D721Med (cell line): ENCODE measurements around the gene FOSL1.

Source experiments
- DNase-seq: peaks from one replicate; pipeline ENCODE4 v3.0.0; 2011; ENCODE audit warnings: low spot score; ENCODE audit not compliant: insufficient read length
- FAIRE-seq: peaks from 2 replicates; lab custom pipeline; 2011; peaks lifted over from hg19 to GRCh38; lab: Jason Lieb, UNC
- CTCF ChIP-seq: IDR thresholded peaks from 2 replicates; pipeline ENCODE4 v1.5.1; 2012; ENCODE audit warnings: mild to moderate bottlenecking, control low read depth; ENCODE audit not compliant: insufficient read depth; ENCODE audit errors: missing control alignments

Gene FOSL1

GRCh38 chr11:65860278-65861164, 39.7 kb downstream of the FOSL1 start, which contains the start of gene MUS81:
MUS81 (plus strand) TSS chr11:65860433; CDS start chr11:65860754, 321 bp downstream.
- TF ChIP-seq CTCF = peak; percentile 80
- FAIRE-seq (no peak), DNase-seq (peak; percentile 95)

GRCh38 chr11:65859812-65860277, 40.3 kb downstream of the FOSL1 start:
- no peak for DNase-seq
- TF ChIP-seq CTCF = no peak
- no peak for FAIRE-seq

- DNase-seq (peak; percentile 86), FAIRE-seq (no peak)
- TF ChIP-seq CTCF = no peak
These were observed 40.9 kb downstream of the FOSL1 start for GRCh38 chr11:65859095-65859811.

DNA sequence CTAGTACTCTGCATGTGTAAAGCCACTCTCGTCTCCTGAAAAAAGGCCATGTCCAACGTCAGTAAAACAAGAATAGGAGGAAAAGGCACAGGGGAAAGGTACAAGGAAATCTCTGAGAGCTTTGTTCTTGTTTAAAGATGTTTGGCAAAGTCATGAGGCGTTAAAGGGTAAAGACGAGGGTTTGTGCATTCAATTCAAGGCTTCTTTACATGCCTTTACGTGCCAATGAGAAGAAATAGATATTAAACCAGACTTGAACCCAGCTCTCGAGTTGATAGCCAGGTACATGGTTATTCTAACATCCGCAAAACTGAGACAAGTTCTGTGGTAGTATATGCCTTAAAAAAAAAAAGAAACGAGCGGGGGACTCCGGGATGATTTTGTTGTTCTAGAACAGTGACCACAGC, 41.5 kb downstream of the FOSL1 start:
- no peak for TF ChIP-seq CTCF
- FAIRE-seq (no peak), DNase-seq (no peak)

- no peak for FAIRE-seq
- TF ChIP-seq CTCF = no peak
These were observed 42.1 kb downstream of the FOSL1 start, which contains the start of gene CFL1 for GRCh38 chr11:65857853-65858680. CFL1 (minus strand) TSS chr11:65858180; CDS start chr11:65858099, 81 bp downstream.

DNA sequence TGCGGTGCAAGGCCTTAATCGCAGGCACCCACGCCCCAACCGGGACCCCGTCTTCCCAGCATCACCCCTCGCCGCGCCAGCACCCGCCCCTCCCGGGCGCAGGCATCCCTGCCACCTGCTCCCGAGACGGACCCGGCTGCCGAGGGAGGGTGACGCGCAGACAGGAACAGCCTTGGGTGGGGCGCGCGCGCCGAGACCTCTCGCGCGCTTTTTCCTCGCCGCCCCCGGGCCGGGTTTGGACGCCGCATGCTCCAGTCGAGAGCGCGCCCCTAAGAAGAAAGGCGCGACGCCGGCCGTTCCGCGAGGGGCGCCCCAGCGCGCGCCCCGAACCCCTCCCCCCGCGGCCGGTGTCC, 42.7 kb downstream of the FOSL1 start:
- FAIRE-seq (no peak), DNase-seq (no peak)
- no peak for TF ChIP-seq CTCF

More at GRCh38 chr11:65857853-65858680, 42.1 kb downstream of the FOSL1 start, which contains the start of gene CFL1:
- DNase-seq = no peak
